Measurements from ENCODE around the gene PRKCH.

The PRKCH gene

DNA sequence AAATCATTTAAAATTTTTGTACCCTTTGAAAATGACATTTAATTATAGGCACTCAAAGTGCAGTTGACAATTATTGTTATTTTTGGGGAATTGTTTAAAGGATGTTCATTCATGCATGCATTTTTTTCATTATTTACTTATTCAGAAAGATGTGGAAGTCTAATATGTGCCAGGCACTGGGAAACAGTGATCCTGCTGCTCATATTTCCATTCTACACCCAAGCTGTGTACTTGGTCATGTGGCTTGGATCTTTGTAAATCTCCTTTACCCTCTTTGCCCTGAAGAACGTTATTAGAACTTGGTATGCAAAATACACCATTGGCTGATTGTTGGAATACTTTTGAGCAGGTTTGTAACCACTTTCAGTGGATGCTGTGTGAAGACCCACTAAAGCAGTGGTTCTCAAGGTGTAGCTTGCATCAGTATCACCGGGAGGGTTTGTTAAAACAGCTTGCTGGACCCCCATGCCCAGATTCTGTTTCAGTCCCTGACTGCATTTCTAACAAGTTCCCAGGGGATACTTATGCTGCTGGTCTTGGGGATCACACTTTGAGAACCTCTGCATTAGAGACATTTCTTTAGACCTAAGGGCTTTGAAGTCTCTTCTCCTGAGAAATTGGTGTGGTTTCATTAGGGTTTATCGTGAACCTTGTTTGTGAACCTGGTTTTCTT is 47.5 kb downstream of the PRKCH start:
- Histone ChIP-seq H3K36me3 (ENCODE audit: control insufficient read depth, insufficient read depth, low read length) (peaks cover under 1% of the 10 kb centered on the region), H3K27me3 (replicated peaks; ENCODE audit: control insufficient read depth, insufficient read depth, low read length, poor library complexity, severe bottlenecking) (no peaks in the 10 kb centered on the region), H3K27ac (ENCODE audit: insufficient read depth, low read length, poor library complexity, severe bottlenecking) (peak overlapping the region; percentile 36), H3K9me3 (ENCODE audit: control insufficient read depth, low read length) (peaks cover 2% of the 10 kb centered on the region), H3K4me3 (ENCODE audit: insufficient read depth, low read depth, low read length, poor library complexity, severe bottlenecking) (peak overlapping the region; percentile 2), H3K4me1 (ENCODE audit: control insufficient read depth, insufficient read depth, low read length, poor library complexity, severe bottlenecking) (peaks cover 64% of the 10 kb centered on the region)
- no peak for DNase-seq

GRCh38 chr14:61369454-61369810 is 48.1 kb downstream of the PRKCH start:
- Histone ChIP-seq H3K27me3 (replicated peaks; ENCODE audit: control insufficient read depth, insufficient read depth, low read length, poor library complexity, severe bottlenecking) (no peaks in the 10 kb centered on the region), H3K9me3 (ENCODE audit: control insufficient read depth, low read length) (peaks cover 6% of the 10 kb centered on the region), H3K4me1 (ENCODE audit: control insufficient read depth, insufficient read depth, low read length, poor library complexity, severe bottlenecking) (peaks cover 62% of the 10 kb centered on the region), H3K27ac (ENCODE audit: insufficient read depth, low read length, poor library complexity, severe bottlenecking) (no peak overlapping the region), H3K36me3 (ENCODE audit: control insufficient read depth, insufficient read depth, low read length) (peaks cover 5% of the 10 kb centered on the region), H3K4me3 (ENCODE audit: insufficient read depth, low read depth, low read length, poor library complexity, severe bottlenecking) (no peak overlapping the region)
- DNase-seq, result no peak

DNA sequence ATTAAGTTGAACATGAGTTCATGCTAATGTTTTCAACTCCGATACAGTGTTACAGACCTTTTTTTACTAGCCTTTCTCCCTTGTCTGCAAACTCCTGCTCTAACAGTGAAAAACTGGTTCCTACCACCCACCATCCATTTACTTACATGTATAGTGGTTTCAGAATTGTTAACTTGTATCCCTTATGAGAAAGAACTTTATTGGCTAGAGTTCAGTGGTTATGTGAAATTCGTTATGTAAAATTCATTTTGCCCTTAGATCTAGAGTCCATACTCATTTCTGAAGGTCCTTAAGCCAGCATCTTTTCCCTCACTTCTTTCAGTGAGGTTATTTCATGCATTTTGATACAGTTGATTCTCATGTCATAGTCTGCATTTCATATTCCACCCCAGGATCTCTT is 51.0 kb downstream of the PRKCH start:
- Histone ChIP-seq H3K27ac (ENCODE audit: insufficient read depth, low read length, poor library complexity, severe bottlenecking) (no peak overlapping the region), H3K9me3 (ENCODE audit: control insufficient read depth, low read length) (peaks cover 10% of the 10 kb centered on the region), H3K27me3 (replicated peaks; ENCODE audit: control insufficient read depth, insufficient read depth, low read length, poor library complexity, severe bottlenecking) (no peaks in the 10 kb centered on the region), H3K36me3 (ENCODE audit: control insufficient read depth, insufficient read depth, low read length) (peaks cover 14% of the 10 kb centered on the region), H3K4me1 (ENCODE audit: control insufficient read depth, insufficient read depth, low read length, poor library complexity, severe bottlenecking) (peaks cover 35% of the 10 kb centered on the region), H3K4me3 (ENCODE audit: insufficient read depth, low read depth, low read length, poor library complexity, severe bottlenecking) (no peak overlapping the region)
- no peak for DNase-seq

GRCh38 chr14:61372842-61373555 is 51.6 kb downstream of the PRKCH start:
- peaks cover 31% of the 10 kb centered on the region for H3K4me1 ChIP-seq (ENCODE audit: control insufficient read depth, insufficient read depth, low read length, poor library complexity, severe bottlenecking)
- peaks cover 14% of the 10 kb centered on the region for H3K36me3 ChIP-seq (ENCODE audit: control insufficient read depth, insufficient read depth, low read length)
- no peak overlapping the region for H3K27ac ChIP-seq (ENCODE audit: insufficient read depth, low read length, poor library complexity, severe bottlenecking)
- H3K27me3 ChIP-seq (replicated peaks; ENCODE audit: control insufficient read depth, insufficient read depth, low read length, poor library complexity, severe bottlenecking), result no peaks in the 10 kb centered on the region
- no peak overlapping the region for H3K4me3 ChIP-seq (ENCODE audit: insufficient read depth, low read depth, low read length, poor library complexity, severe bottlenecking)
- H3K9me3 ChIP-seq (ENCODE audit: control insufficient read depth, low read length), result peaks cover 10% of the 10 kb centered on the region
- no peak for DNase-seq

GRCh38 chr14:61374284-61374683 is 52.9 kb downstream of the PRKCH start:
- Histone ChIP-seq H3K27ac (ENCODE audit: insufficient read depth, low read length, poor library complexity, severe bottlenecking) (no peak overlapping the region), H3K4me1 (ENCODE audit: control insufficient read depth, insufficient read depth, low read length, poor library complexity, severe bottlenecking) (peaks cover 33% of the 10 kb centered on the region), H3K36me3 (ENCODE audit: control insufficient read depth, insufficient read depth, low read length) (peaks cover 14% of the 10 kb centered on the region), H3K4me3 (ENCODE audit: insufficient read depth, low read depth, low read length, poor library complexity, severe bottlenecking) (no peak overlapping the region), H3K27me3 (replicated peaks; ENCODE audit: control insufficient read depth, insufficient read depth, low read length, poor library complexity, severe bottlenecking) (no peaks in the 10 kb centered on the region), H3K9me3 (ENCODE audit: control insufficient read depth, low read length) (peaks cover 10% of the 10 kb centered on the region)
- DNase-seq, result no peak

DNA sequence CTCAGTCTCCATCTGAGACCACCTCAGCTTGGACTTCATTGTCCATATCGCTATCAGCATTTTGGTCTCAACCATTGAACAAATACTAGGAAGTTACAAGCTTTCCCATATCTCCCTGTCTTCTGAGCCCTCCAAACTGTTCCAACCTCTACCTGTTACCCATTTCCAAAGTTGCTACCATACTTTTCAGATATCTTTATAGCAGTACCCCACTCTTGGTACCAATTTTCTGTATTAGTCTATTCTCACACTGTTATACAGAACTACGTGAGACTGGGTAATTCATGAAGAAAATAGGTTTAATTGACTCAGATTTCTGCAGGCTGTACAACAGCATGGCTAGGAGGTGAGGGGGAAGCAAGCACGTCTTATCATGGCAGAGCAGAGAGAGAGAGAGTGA is 53.8 kb downstream of the PRKCH start:
- no peaks in the 10 kb centered on the region for H3K27me3 ChIP-seq (replicated peaks; ENCODE audit: control insufficient read depth, insufficient read depth, low read length, poor library complexity, severe bottlenecking)
- H3K27ac ChIP-seq (ENCODE audit: insufficient read depth, low read length, poor library complexity, severe bottlenecking), result no peak overlapping the region
- H3K9me3 ChIP-seq (ENCODE audit: control insufficient read depth, low read length), result peaks cover 10% of the 10 kb centered on the region
- H3K4me3 ChIP-seq (ENCODE audit: insufficient read depth, low read depth, low read length, poor library complexity, severe bottlenecking), result no peak overlapping the region
- peaks cover 38% of the 10 kb centered on the region for H3K4me1 ChIP-seq (ENCODE audit: control insufficient read depth, insufficient read depth, low read length, poor library complexity, severe bottlenecking)
- no peak for DNase-seq
- H3K36me3 ChIP-seq (ENCODE audit: control insufficient read depth, insufficient read depth, low read length), result peaks cover 14% of the 10 kb centered on the region

GRCh38 chr14:61376314-61376713 is 54.9 kb downstream of the PRKCH start:
- no peak overlapping the region for H3K27ac ChIP-seq (ENCODE audit: insufficient read depth, low read length, poor library complexity, severe bottlenecking)
- peaks cover 42% of the 10 kb centered on the region for H3K4me1 ChIP-seq (ENCODE audit: control insufficient read depth, insufficient read depth, low read length, poor library complexity, severe bottlenecking)
- no peak overlapping the region for H3K4me3 ChIP-seq (ENCODE audit: insufficient read depth, low read depth, low read length, poor library complexity, severe bottlenecking)
- H3K9me3 ChIP-seq (ENCODE audit: control insufficient read depth, low read length), result peaks cover 10% of the 10 kb centered on the region
- no peaks in the 10 kb centered on the region for H3K27me3 ChIP-seq (replicated peaks; ENCODE audit: control insufficient read depth, insufficient read depth, low read length, poor library complexity, severe bottlenecking)
- no peak for DNase-seq
- peaks cover 14% of the 10 kb centered on the region for H3K36me3 ChIP-seq (ENCODE audit: control insufficient read depth, insufficient read depth, low read length)

DNA sequence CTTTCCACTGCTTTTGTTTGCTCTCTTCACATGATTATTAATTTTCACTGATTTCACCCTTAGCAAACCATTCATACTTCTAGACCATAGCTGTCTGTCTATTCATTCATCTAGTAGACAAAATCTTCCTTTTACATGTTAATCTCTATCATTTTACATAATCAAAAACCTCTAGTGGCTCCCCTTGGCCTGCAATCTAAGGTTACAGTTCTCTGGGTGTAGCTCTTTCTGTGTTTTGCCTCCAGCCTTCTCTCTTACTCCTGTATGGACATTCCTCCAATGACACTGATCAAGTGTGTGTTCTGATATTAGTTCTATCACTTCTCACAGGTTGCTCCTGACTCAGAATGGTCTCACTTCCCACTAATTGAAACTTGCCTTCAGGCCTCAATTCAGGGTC is 56.4 kb downstream of the PRKCH start:
- no peak overlapping the region for H3K4me3 ChIP-seq (ENCODE audit: insufficient read depth, low read depth, low read length, poor library complexity, severe bottlenecking)
- H3K36me3 ChIP-seq (ENCODE audit: control insufficient read depth, insufficient read depth, low read length), result peaks cover 14% of the 10 kb centered on the region
- peaks cover 47% of the 10 kb centered on the region for H3K4me1 ChIP-seq (ENCODE audit: control insufficient read depth, insufficient read depth, low read length, poor library complexity, severe bottlenecking)
- DNase-seq, result no peak
- no peak overlapping the region for H3K27ac ChIP-seq (ENCODE audit: insufficient read depth, low read length, poor library complexity, severe bottlenecking)
- no peaks in the 10 kb centered on the region for H3K27me3 ChIP-seq (replicated peaks; ENCODE audit: control insufficient read depth, insufficient read depth, low read length, poor library complexity, severe bottlenecking)
- peaks cover 10% of the 10 kb centered on the region for H3K9me3 ChIP-seq (ENCODE audit: control insufficient read depth, low read length)

GRCh38 chr14:61379639-61380184 is 58.3 kb downstream of the PRKCH start:
- H3K9me3 ChIP-seq (ENCODE audit: control insufficient read depth, low read length), result peaks cover under 1% of the 10 kb centered on the region
- DNase-seq, result no peak
- H3K4me3 ChIP-seq (ENCODE audit: insufficient read depth, low read depth, low read length, poor library complexity, severe bottlenecking), result no peak overlapping the region
- H3K27ac ChIP-seq (ENCODE audit: insufficient read depth, low read length, poor library complexity, severe bottlenecking), result peak overlapping the region; percentile 16
- peaks cover 66% of the 10 kb centered on the region for H3K4me1 ChIP-seq (ENCODE audit: control insufficient read depth, insufficient read depth, low read length, poor library complexity, severe bottlenecking)
- no peaks in the 10 kb centered on the region for H3K27me3 ChIP-seq (replicated peaks; ENCODE audit: control insufficient read depth, insufficient read depth, low read length, poor library complexity, severe bottlenecking)
- peaks cover 6% of the 10 kb centered on the region for H3K36me3 ChIP-seq (ENCODE audit: control insufficient read depth, insufficient read depth, low read length)

DNA sequence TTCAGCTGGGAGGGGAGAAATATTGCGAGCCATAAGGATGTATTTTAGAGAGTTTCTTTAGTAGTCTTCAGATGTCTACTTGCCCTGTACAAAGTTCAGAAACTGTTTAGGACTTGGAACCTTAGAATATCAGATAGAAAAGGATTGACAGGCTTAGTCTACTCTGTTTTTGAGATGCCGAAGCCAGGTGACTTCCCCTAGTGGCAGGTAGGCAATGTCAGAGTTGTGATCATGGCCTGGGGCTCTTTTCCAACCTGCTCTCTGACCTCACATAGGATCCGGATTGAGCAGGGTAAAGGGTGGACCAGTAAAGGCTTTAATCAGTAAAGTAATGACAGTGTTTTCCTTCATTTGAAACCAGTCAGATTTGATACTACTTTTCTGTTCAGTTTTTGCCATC is 59.6 kb downstream of the PRKCH start:
- DNase-seq, result no peak
- Histone ChIP-seq H3K4me1 (ENCODE audit: control insufficient read depth, insufficient read depth, low read length, poor library complexity, severe bottlenecking) (peaks cover 77% of the 10 kb centered on the region), H3K4me3 (ENCODE audit: insufficient read depth, low read depth, low read length, poor library complexity, severe bottlenecking) (no peak overlapping the region), H3K9me3 (ENCODE audit: control insufficient read depth, low read length) (no peaks in the 10 kb centered on the region), H3K36me3 (ENCODE audit: control insufficient read depth, insufficient read depth, low read length) (no peaks in the 10 kb centered on the region), H3K27ac (ENCODE audit: insufficient read depth, low read length, poor library complexity, severe bottlenecking) (peak overlapping the region; percentile 17), H3K27me3 (replicated peaks; ENCODE audit: control insufficient read depth, insufficient read depth, low read length, poor library complexity, severe bottlenecking) (no peaks in the 10 kb centered on the region)
